ENCODE results near the gene CYP2A7.
"Not testable (repeated sequence)": the region's sequence is repeated elsewhere in the genome, so short reads cannot be mapped to it uniquely, and the experiment has no call there.

The CYP2A7 gene

DNA sequence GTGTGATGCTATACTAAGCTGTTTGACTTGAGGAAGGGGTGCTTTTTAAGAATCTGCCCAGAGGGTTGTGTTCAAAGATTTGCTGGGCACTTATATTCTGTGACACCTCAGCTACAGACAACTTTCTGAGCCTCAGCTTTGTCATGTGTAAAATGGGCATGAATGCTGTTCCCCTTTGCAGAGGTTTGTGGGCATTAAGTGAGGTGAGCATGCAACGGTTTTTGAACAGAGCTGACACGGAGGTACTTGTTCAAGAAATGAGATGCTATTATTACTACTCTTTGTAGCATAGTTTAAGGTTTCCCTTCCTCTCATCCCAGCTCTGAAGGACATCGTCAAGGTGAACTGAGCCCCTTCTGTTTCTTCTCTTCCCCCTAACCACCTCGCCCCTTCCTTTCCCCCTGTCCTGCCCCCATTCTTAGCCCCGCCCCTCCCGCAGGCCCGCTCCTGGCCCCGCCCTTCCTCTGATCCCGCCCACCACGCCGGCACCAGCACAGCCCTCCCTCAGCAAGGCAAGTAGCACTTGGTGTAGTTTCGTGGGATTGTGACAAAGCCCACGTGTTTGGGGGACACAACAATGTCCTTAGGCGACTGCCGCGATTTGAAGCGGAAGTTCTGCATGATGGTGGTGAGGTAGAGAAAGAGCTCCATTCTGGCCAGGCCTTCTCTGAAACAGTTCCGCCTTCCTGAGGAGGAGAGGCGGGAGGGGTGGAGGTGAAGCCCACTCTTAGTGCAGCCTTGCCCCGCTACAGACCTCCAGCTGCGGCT, 26.1 kb upstream of the CYP2A7 start:
- Mint-ChIP-seq H3K9me3 (peaks cover 0 to under 1% of the 10 kb centered on the region in 2 donors), H3K27ac (peak overlapping the region in 1 of 2 donors; percentile 82), H3K4me1 (peaks cover 19% of the 10 kb centered on the region), H3K4me3 (peak overlapping the region; percentile 77 to 82), H3K27me3 (peaks cover 20% of the 10 kb centered on the region)
- DNase-seq (peak; percentile 33 to 58), ATAC-seq (peak; percentile 88)

DNA sequence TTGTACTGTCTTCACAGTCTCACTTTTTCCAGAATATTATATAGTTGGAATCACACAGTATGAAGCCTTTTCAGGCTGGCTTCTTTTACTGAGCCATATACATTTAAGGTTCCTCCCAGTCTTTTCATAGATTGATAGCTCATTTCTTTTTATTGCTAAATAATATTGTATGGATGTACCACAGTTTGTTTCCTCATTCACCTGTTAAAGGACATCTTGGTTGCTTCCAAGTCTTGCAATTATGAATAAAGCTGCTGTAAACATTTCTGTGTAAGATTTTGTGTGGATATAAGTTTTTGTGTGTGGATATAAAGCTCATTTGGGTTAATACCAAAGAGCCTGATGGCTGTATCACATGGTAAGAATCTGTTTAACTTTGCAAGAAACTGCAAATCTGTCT, 24.5 kb upstream of the CYP2A7 start:
- Mint-ChIP-seq H3K9me3 (no peaks in the 10 kb centered on the region), H3K4me1 (peaks cover 19% of the 10 kb centered on the region), H3K4me3 (no peak overlapping the region), H3K27me3 (peaks cover 20% of the 10 kb centered on the region), H3K27ac (no peak overlapping the region)
- ATAC-seq (no peak), DNase-seq (no peak)

DNA sequence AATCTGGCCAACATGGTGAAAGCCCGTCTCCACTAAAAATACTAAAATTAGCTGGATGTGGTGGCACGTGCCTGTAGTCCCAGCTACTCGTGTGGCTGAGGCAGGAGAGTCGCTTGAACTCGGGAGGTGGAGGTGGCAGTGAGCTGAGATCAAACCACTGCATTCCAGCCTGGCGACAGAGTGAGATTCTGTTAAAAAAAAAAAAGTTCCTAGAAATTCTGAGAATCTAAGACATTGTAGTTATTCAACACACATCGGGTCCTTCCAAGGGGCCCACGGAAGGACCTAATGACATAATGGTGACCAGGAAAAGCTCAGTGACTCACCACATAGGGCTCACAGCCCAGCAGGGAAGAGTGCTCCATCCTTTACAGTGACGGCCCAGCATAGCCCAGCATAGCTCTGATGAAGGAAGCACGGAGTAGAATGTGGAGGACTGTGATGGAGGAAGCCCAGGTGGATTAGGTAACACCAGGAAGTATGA, 22.7 kb upstream of the CYP2A7 start:
- peaks cover 14% of the 10 kb centered on the region for H3K27me3 Mint-ChIP-seq
- not testable (repeated sequence) for DNase-seq, H3K9me3 Mint-ChIP-seq, ATAC-seq, H3K27ac Mint-ChIP-seq, H3K4me3 Mint-ChIP-seq
- peaks cover 31% of the 10 kb centered on the region for H3K4me1 Mint-ChIP-seq

DNA sequence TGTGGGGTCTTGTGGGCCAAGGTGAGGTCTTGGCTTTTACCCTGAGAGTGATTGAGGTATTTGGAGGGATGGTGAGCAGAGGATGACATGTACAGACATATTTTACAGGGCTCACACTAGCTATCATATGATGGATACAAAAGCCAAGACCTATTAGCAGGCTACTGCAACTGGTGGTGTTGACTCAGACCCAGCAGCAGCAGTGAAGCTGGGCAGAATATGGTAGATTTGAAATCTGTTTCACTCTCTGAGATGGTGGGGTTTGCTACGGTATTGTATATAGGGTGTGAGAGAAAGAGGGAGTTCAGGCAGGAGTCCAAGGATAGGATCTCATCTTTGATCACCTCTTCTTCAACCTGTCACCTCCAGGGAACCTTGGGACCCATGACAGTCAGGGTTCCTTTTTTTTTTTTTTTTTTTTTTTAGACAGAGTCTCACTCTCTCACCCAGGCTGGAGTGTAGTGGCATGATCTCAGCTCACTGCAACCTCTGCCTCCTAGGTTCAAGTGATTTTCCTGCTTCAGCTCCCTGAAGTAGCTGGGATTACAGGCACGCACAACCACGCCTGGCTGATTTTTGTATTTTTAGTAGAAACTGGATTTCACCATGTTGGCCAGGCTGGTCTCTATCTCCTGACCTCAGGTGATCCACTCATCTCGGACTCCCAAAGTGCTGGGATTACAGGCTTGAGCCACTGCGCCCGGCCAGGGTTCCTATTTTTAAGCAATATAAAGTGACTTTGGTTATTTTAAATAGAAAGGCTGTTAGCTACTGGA, 20.1 kb upstream of the CYP2A7 start:
- H3K9me3 Mint-ChIP-seq, DNase-seq: not testable (repeated sequence)

DNA sequence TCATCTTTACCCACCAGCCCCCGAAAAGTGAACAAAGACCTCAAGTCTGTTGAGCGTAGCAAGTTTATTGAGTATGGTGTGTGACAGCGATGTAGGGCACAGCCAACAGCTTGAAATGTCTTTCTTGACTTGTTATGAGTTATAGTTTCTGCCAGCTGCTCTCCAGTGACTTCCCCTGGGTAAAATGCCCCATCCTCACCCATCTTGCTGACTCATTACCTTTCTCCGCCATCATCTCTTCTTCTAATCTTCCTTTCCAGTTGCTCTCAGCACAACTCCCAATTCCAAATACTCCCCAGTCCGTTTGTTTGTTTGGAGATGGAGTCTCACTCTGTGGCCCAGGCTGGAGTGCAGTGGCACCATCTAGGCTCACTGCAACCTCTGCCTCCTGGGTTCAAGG, 18.5 kb upstream of the CYP2A7 start:
- not testable (repeated sequence) for H3K27me3 Mint-ChIP-seq, ATAC-seq, H3K4me3 Mint-ChIP-seq, DNase-seq, H3K27ac Mint-ChIP-seq, H3K9me3 Mint-ChIP-seq
- H3K4me1 Mint-ChIP-seq, result peaks cover 18% of the 10 kb centered on the region

More for the DNA sequence above, 20.1 kb upstream of the CYP2A7 start:
- Mint-ChIP-seq H3K4me1 (peaks cover 19% of the 10 kb centered on the region), H3K27ac (peak overlapping the region in 1 of 2 donors; percentile 86)
- H3K27me3 Mint-ChIP-seq, H3K4me3 Mint-ChIP-seq, ATAC-seq: not testable (repeated sequence)

DNA sequence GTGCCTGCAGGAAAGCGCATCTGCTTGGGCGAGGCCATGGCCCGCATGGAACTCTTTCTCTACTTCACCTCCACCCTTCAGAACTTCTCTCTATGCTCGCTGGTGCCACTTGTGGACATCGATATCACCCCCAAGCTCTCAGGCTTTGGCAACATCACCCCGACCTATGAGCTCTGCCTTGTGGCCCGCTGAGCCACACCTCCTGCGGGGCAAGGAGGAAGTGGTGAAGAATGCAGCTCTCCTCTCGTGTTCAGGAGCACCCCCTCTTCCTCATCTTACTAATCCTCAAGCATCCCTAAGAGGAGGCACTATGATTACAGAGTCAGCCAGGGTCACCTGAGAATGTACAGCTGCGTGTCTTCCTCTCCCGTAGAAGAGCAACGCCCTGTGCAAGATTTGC, 17.9 kb upstream of the CYP2A7 start:
- H3K27ac Mint-ChIP-seq, result peak overlapping the region in 1 of 2 donors; percentile 21
- peak overlapping the region in 1 of 2 donors; percentile 29 for H3K4me3 Mint-ChIP-seq
- peaks cover 13% of the 10 kb centered on the region for H3K4me1 Mint-ChIP-seq
- DNase-seq (peak in 1 of 2 donors; percentile 20), ATAC-seq (peak; percentile 82)
- H3K27me3 Mint-ChIP-seq, H3K9me3 Mint-ChIP-seq: not testable (repeated sequence)

DNA sequence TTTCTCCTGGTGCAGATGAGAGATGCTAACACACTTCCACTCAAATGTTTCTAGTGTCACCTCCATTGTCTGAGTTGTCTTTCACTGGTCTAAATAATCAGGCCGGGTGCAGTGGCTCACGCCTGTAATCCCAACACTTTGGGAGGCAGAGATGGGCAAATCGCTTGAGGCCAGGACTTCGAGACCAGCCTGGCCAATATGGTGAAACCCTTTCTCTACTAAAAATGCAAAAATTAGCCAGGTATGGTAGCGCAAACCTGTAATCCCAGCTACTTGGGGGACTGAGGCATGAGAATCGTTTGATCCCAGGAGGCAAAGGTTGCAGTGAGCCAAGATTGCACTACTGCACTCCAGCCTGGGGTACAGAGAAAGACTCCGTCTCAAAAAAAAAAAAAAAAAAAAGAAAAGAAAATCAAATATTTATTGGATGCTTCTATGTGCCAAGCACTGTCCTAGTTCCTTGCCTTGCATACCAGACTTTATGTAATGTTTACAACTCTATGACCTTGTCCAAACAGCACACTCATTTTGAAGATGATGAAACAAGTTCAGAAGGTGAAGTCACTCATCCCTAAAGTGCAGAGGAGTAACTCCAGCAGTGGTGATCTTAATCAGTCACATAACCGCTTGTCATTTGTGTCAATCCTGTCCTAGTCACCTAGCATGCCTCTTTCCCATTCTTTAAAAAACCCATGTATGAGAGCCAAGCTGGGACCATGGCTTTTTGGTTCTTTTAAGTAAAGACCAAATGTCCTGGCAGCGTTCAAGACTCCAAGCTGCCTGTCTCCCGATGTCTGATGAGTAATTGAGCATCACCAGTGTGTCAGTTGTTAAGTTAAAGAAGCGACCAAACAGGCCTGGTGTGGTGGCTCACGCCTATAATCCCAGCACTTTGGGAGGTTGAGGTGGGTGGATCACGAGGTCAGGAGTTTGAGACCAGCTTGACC, 15.1 kb upstream of the CYP2A7 start:
- peaks cover 14% of the 10 kb centered on the region for H3K27me3 Mint-ChIP-seq
- H3K4me3 Mint-ChIP-seq, H3K9me3 Mint-ChIP-seq, DNase-seq: not testable (repeated sequence)
- peak overlapping the region in 1 of 2 donors; percentile 43 for H3K27ac Mint-ChIP-seq
- H3K4me1 Mint-ChIP-seq, result peaks cover 13% of the 10 kb centered on the region
- peak; percentile 46 for ATAC-seq

DNA sequence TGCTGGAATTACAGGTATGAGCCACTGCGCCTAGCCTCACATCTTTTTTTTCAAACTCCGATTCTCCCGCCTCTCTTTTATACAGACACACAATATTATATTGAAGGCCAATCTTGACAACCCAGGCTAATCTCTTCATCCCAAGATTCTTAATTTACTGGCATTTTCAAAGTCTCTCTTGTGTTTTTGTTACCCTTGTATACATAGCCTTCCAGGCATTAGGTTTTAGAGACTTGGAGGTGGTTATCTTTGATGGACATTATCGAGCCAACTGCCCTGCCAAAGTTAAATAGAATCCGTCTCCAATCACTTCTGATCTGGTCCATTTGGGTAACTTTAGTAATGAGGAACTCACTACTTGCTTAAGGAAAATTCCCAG, 14.4 kb upstream of the CYP2A7 start:
- no peak overlapping the region for H3K4me3 Mint-ChIP-seq
- H3K4me1 Mint-ChIP-seq, result peaks cover 13% of the 10 kb centered on the region
- no peak for ATAC-seq
- DNase-seq, result no peak
- H3K9me3 Mint-ChIP-seq, result no peaks in the 10 kb centered on the region
- peaks cover 18% of the 10 kb centered on the region for H3K27me3 Mint-ChIP-seq
- H3K27ac Mint-ChIP-seq, result peak overlapping the region in 1 of 2 donors; percentile 36

DNA sequence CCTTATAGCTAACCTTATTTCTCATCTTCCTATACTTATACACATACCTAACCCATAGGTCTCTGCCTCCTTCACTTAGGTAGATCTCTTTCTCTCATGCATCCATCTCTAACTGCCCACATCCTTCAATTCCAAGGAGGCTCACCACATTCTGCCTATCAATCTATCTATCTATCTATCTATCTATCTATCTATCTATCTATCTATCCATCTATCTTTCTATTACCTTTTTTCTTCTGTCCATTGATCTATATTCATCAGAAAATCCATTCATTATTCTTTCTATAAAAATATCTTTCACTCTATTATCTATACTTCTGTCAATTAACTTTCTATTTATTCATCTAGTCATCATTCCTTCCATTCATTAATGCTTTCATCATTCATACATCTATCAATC, 11.1 kb upstream of the CYP2A7 start:
- Mint-ChIP-seq H3K4me3 (no peak overlapping the region), H3K27me3 (peaks cover 24% of the 10 kb centered on the region), H3K4me1 (no peaks in the 10 kb centered on the region), H3K27ac (no peak overlapping the region), H3K9me3 (no peaks in the 10 kb centered on the region)
- DNase-seq (no peak), ATAC-seq (no peak)

DNA sequence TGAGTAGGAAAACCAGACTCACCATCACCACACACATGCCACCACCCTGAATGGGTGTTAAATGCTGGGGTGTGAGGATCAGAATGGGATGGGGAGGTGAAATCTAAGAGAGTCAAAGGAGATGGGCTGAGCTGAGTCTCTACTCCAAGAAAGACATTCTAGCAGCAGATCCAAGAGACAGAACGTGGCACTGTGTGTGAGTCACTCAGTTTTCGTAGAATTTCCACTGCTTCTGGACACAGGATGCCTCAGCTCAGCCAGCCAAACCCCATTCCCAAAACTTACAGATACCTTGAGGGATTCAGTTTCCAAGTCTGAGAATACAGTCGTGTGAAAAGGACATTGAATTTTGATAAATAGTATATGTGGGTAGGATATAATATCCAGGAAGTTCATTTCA, 7.3 kb upstream of the CYP2A7 start:
- peaks cover 18% of the 10 kb centered on the region for H3K27me3 Mint-ChIP-seq
- H3K27ac Mint-ChIP-seq, result no peak overlapping the region
- H3K9me3 Mint-ChIP-seq, result no peaks in the 10 kb centered on the region
- no peaks in the 10 kb centered on the region for H3K4me1 Mint-ChIP-seq
- DNase-seq (no peak), ATAC-seq (no peak)
- no peak overlapping the region for H3K4me3 Mint-ChIP-seq

DNA sequence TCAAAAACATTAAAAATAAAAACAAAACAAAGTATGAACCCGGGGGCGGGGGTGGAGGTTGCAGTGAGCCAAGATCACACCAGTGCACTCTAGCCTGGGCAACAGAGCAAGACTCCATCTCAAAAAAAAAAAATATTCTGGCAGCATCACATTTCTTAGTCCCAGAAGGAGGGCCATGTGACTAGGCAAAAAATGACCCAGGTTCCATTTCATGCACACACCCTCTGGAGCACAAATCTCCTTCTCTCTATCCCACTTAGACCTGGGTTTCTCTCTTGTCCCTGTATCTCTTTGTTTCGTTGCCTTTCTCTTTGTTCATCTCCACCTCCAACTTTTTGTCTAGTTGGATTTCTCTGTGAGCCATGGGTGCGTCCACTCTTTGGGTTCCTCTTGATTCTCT, 6.2 kb upstream of the CYP2A7 start:
- Mint-ChIP-seq H3K4me1 (no peaks in the 10 kb centered on the region), H3K4me3 (no peak overlapping the region), H3K27ac (no peak overlapping the region), H3K9me3 (no peaks in the 10 kb centered on the region), H3K27me3 (peaks cover 10% of the 10 kb centered on the region)
- DNase-seq (no peak), ATAC-seq (no peak)

DNA sequence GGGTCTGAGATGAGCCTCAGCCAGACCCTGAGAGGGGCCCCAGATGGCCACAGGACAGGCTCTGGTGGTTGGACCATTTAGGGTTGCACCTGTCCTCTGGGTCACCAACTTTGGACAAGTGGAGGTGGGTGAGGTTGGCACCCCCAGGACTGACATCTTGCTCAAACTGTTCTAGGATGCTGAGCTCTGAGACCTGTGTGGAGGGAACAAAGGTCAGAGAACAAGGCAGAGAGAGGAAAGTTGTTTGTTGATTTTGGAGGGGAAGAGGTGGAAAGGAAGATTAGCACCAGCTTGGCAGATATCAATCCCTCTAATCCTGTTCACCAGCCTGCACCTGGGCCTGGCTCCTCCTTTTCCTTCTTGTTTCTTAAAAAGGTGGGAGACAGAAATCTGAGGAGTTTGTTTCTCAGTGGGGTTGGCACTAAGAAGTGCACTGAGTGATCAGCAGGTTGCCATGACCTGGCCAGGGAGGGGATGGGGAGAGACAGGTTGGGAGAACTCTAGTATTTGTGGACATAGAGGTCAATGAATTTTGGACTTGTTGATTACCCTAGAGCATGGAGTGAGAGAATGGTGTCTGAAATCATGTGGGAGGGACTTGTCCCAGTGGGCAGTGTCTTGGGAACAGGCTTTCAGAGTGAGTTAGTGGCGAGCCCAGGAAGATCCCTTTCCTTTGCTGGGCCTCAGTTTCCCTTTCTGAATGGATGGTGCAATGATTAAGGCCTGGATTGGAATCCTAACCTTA, 2.3 kb upstream of the CYP2A7 start:
- H3K27ac Mint-ChIP-seq, DNase-seq, H3K9me3 Mint-ChIP-seq, ATAC-seq, H3K4me3 Mint-ChIP-seq: not testable (repeated sequence)
- Mint-ChIP-seq H3K27me3 (peaks cover 30% of the 10 kb centered on the region), H3K4me1 (peaks cover 16% of the 10 kb centered on the region)

DNA sequence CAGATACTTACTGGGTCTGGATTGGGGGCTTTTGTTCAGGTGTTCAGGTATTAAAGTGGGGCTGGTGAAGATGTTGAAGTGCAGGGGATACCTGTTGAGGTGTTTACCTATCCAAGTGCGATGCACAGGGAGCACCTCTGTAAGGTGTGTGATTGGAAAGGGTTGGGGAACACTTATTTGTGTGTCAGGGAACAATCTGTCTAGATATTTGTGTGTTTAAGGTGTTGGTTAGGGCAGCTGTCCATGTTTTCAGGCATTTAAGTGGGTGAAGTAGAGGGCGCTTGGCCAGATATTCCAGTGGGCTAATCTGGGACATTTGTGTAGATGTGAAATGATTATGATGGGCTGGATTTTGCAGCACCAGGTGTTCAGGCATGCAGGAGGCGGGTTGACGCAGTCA, 2.7 kb downstream of the CYP2A7 start:
- not testable (repeated sequence) for ATAC-seq, H3K4me3 Mint-ChIP-seq, DNase-seq, H3K9me3 Mint-ChIP-seq
- Mint-ChIP-seq H3K4me1 (peaks cover 38% of the 10 kb centered on the region), H3K27ac (peak overlapping the region in 1 of 2 donors; percentile 82), H3K27me3 (peaks cover 64% of the 10 kb centered on the region)

DNA sequence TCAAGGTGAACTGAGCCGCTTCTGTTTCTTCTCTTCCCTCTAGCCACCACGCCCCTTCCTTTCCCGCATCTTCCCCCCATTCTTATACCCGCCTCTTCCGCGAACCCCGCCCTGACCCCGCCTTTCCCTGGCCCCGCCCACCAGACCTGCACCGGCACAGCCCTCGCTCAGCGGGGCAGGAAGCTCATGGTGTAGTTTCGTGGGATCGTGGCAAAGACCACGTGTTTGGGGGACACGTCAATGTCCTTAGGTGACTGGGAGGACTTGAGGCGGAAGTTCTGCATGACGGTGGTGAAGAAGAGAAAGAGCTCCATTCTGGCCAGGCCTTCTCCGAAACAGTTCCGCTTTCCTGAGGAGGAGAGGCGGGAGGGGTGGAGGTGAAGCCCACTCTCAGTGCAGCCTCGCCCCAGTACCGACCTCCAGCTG, 6.5 kb downstream of the CYP2A7 start:
- H3K4me1 Mint-ChIP-seq, result peaks cover 34% of the 10 kb centered on the region
- H3K27me3 Mint-ChIP-seq, result peaks cover 53% of the 10 kb centered on the region
- DNase-seq (peak; percentile 83 to 93), ATAC-seq (peak; percentile 99)
- H3K9me3 Mint-ChIP-seq, result not testable (repeated sequence)
- H3K4me3 Mint-ChIP-seq, result peak overlapping the region; percentile 67 to 73
- peak overlapping the region in 1 of 2 donors; percentile 16 for H3K27ac Mint-ChIP-seq
